ENCODE results near the gene CLDN15.

CLDN15 gene

GRCh38 chr7:101244375-101245146, 7.0 kb upstream of the CLDN15 start, which contains the start of gene FIS1:
TSS of gene FIS1 (minus strand) at chr7:101245081. CDS start at chr7:101245004, 77 bp downstream.
- peak; percentile 83 to 85 for DNase-seq (ENCODE audit: low read depth in 2 of 2)

- DNase-seq (ENCODE audit: low read depth in 2 of 2), result no peak
These were observed 6.2 kb upstream of the CLDN15 start for GRCh38 chr7:101243646-101244374.

- no peak for DNase-seq (ENCODE audit: low read depth in 2 of 2)
These were observed 4.1 kb upstream of the CLDN15 start for GRCh38 chr7:101241443-101242349.

- no peak for DNase-seq (ENCODE audit: low read depth in 2 of 2)
These were observed 3.4 kb upstream of the CLDN15 start for GRCh38 chr7:101241015-101241363.

GRCh38 chr7:101240226-101241014, 2.8 kb upstream of the CLDN15 start:
- DNase-seq (ENCODE audit: low read depth in 2 of 2), result no peak

GRCh38 chr7:101239951-101240220, 2.3 kb upstream of the CLDN15 start:
- DNase-seq (ENCODE audit: low read depth in 2 of 2), result no peak

- DNase-seq (ENCODE audit: low read depth in 2 of 2), result no peak
These were observed 1.8 kb upstream of the CLDN15 start for GRCh38 chr7:101239191-101239950.

GRCh38 chr7:101238226-101239182, 902 bp upstream of the CLDN15 start:
- DNase-seq (ENCODE audit: low read depth in 2 of 2), result no peak

GRCh38 chr7:101236292-101236835, 1.2 kb downstream of the CLDN15 start:
- no peak for DNase-seq (ENCODE audit: low read depth in 2 of 2)

GRCh38 chr7:101235522-101235921, 2.1 kb downstream of the CLDN15 start:
- no peak for DNase-seq (ENCODE audit: low read depth in 2 of 2)

GRCh38 chr7:101235050-101235449, 2.6 kb downstream of the CLDN15 start:
- DNase-seq (ENCODE audit: low read depth in 2 of 2), result no peak

- no peak for DNase-seq (ENCODE audit: low read depth in 2 of 2)
These were observed 3.0 kb downstream of the CLDN15 start for GRCh38 chr7:101234636-101235035.

- no peak for DNase-seq (ENCODE audit: low read depth in 2 of 2)
These were observed 3.6 kb downstream of the CLDN15 start for GRCh38 chr7:101233907-101234547.

GRCh38 chr7:101232141-101232850, 5.3 kb downstream of the CLDN15 start:
- no peak for DNase-seq (ENCODE audit: low read depth in 2 of 2)

- DNase-seq (ENCODE audit: low read depth in 2 of 2), result no peak
These were observed 6.0 kb downstream of the CLDN15 start for GRCh38 chr7:101231644-101232043.

- no peak for DNase-seq (ENCODE audit: low read depth in 2 of 2)
These were observed 10.9 kb downstream of the CLDN15 start for GRCh38 chr7:101226721-101227120.

- no peak for DNase-seq (ENCODE audit: low read depth in 2 of 2)
These were observed 12.0 kb downstream of the CLDN15 start for GRCh38 chr7:101225650-101226049.

- DNase-seq (ENCODE audit: low read depth in 2 of 2), result no peak
These were observed 14.1 kb downstream of the CLDN15 start for GRCh38 chr7:101223528-101223927.

All from stimulated activated CD8-positive, alpha-beta memory T cell treated with anti-CD3 and anti-CD28 coated beads, Interleukin-15, amount 100 ng/mL, for 4 hours (primary cell).